GM23338 (cell line): ENCODE data around the gene GRIA3. TPM values are rescaled to one million over a fixed set of nuclear protein-coding genes. Genes with fewer than 3 reads are reported as not detected.

ENCODE experiments used
- ATAC-seq: fragments of 200-7000 bp; cut with Tn5 transposase; 3 replicates; pipeline ENCODE4 v1.9.1; 2020
- DNase-seq: peaks from one replicate; pipeline ENCODE4 v3.0.0-alpha.2; 2015; ENCODE audit warnings: low spot score
- H2AFZ ChIP-seq: fragments of 200-600 bp; sonication (generic); 2 replicates; pipeline ENCODE4 v1.8.0; 2016; ENCODE audit warnings: antibody characterized with exemption, mild to moderate bottlenecking, moderate library complexity
- H3F3A ChIP-seq: fragments of 200-600 bp; sonication (generic); replicated peaks from 2 replicates; pipeline ENCODE4 v1.8.0; 2017; ENCODE audit warnings: antibody characterized with exemption, mixed run types, low read depth
- H3K27ac ChIP-seq: fragments of 200-600 bp; sonication (generic); 2 replicates; pipeline ENCODE4 v1.6.1; 2016; ENCODE audit warnings: low read depth
- H3K27me3 ChIP-seq: fragments of 200-600 bp; sonication (generic); 2 replicates; pipeline ENCODE4 v1.8.0; 2016; ENCODE audit warnings: mild to moderate bottlenecking, mixed run types, moderate library complexity; ENCODE audit not compliant: insufficient read depth
- H3K36me3 ChIP-seq: fragments of 200-600 bp; sonication (generic); 2 replicates; pipeline ENCODE4 v1.8.0; 2016; ENCODE audit warnings: mild to moderate bottlenecking; ENCODE audit not compliant: insufficient read depth
- H3K4me1 ChIP-seq: fragments of 200-600 bp; sonication (generic); 2 replicates; pipeline ENCODE4 v1.8.0; 2016; ENCODE audit warnings: mild to moderate bottlenecking, moderate library complexity; ENCODE audit not compliant: insufficient read depth
- H3K4me2 ChIP-seq: fragments of 200-600 bp; sonication (generic); 2 replicates; pipeline ENCODE4 v1.7.1; 2017; ENCODE audit warnings: mixed run types
- H3K4me3 ChIP-seq: fragments of 200-600 bp; sonication (generic); 2 replicates; pipeline ENCODE4 v1.6.1; 2016; ENCODE audit warnings: mixed run types
- H3K79me2 ChIP-seq: fragments of 200-600 bp; sonication (generic); replicated peaks from 2 replicates; pipeline ENCODE4 v1.8.0; 2017; ENCODE audit warnings: mild to moderate bottlenecking; ENCODE audit not compliant: insufficient read depth
- H3K9me2 ChIP-seq: fragments of 200-600 bp; sonication (generic); 2 replicates; pipeline ENCODE4 v1.8.0; 2017; ENCODE audit not compliant: insufficient read depth
- H4K20me1 ChIP-seq: fragments of 200-600 bp; sonication (generic); replicated peaks from 2 replicates; pipeline ENCODE4 v1.8.0; 2017; ENCODE audit warnings: mild to moderate bottlenecking; ENCODE audit not compliant: insufficient read depth
- H3K27ac Mint-ChIP-seq: 2 replicates; pipeline ENCODE4 v1.8.0; 2020; ENCODE audit warnings: inconsistent platforms, mild to moderate bottlenecking, moderate library complexity, mixed read lengths
- H3K27me3 Mint-ChIP-seq: 3 replicates; pipeline ENCODE4 v1.8.0; 2022; ENCODE audit warnings: low read depth, mild to moderate bottlenecking, moderate library complexity, mixed read lengths, inconsistent platforms; ENCODE audit not compliant: insufficient read depth, poor library complexity
- H3K36me3 Mint-ChIP-seq: 3 replicates; pipeline ENCODE4 v1.8.0; 2021; ENCODE audit warnings: low read depth, mild to moderate bottlenecking, inconsistent platforms, moderate library complexity, mixed read lengths
- H3K4me1 Mint-ChIP-seq: 3 replicates; pipeline ENCODE4 v1.8.0; 2020; ENCODE audit warnings: mild to moderate bottlenecking, inconsistent platforms, mixed read lengths
- H3K4me3 Mint-ChIP-seq: 3 replicates; pipeline ENCODE4 v1.8.0; 2021; ENCODE audit warnings: moderate library complexity, mild to moderate bottlenecking, inconsistent platforms, mixed read lengths
- H3K9me3 Mint-ChIP-seq: 3 replicates; pipeline ENCODE4 v1.8.0; 2020; ENCODE audit warnings: moderate library complexity, mild to moderate bottlenecking, inconsistent platforms, mixed read lengths
- CREB1 ChIP-seq: fragments of 250-450 bp; sonication (Bioruptor Pico); IDR thresholded peaks from 2 replicates; pipeline ENCODE4 v1.5.0; 2020; ENCODE audit warnings: low read depth, mild to moderate bottlenecking, moderate library complexity
- EZH2 ChIP-seq: fragments of 200-600 bp; sonication (generic); IDR thresholded peaks from one replicate; pipeline ENCODE4 v1.8.0; 2017; ENCODE audit warnings: antibody characterized with exemption, mild to moderate bottlenecking, low read depth; ENCODE audit not compliant: unreplicated experiment
- EZH2phosphoT487 ChIP-seq: fragments of 200-600 bp; sonication (generic); IDR thresholded peaks from one replicate; pipeline ENCODE4 v1.8.1; 2018; ENCODE audit warnings: antibody characterized with exemption; ENCODE audit not compliant: unreplicated experiment
- JUNB ChIP-seq: IDR thresholded peaks from one replicate; pipeline ENCODE4 v1.6.1; 2016; ENCODE audit warnings: antibody characterized with exemption; ENCODE audit not compliant: unreplicated experiment
- NANOG ChIP-seq: IDR thresholded peaks from 2 replicates; pipeline ENCODE4 v1.6.1; 2016; ENCODE audit warnings: antibody characterized with exemption, borderline replicate concordance
- POLR2AphosphoS5 ChIP-seq: IDR thresholded peaks from 2 replicates; pipeline ENCODE4 v1.6.1; 2016; ENCODE audit warnings: antibody characterized with exemption, low read depth
- STAT1 ChIP-seq: IDR thresholded peaks from one replicate; pipeline ENCODE4 v1.6.1; 2016; ENCODE audit warnings: antibody characterized with exemption; ENCODE audit not compliant: unreplicated experiment
- ZNF114 ChIP-seq: fragments of 250-450 bp; sonication (Bioruptor Pico); IDR thresholded peaks from 2 replicates; pipeline ENCODE4 v1.5.0; 2020; ENCODE audit warnings: mild to moderate bottlenecking, moderate library complexity
- ZNF331 ChIP-seq: fragments of 250-450 bp; sonication (Bioruptor Pico); IDR thresholded peaks from 2 replicates; pipeline ENCODE4 v1.5.0; 2020; ENCODE audit warnings: low read depth, mild to moderate bottlenecking, moderate library complexity
- polyA plus RNA-seq: library from polyadenylated mRNA; unstranded; fragments of >200 nt; fragmentation: Nextera tagmentation; extraction: Ambion mirVana; gene quantifications from 2 replicates; pipeline ENCODE4 v1.2.1, GENCODE V29; 2016
- total RNA-seq: library from RNA; depleted of rRNA; stranded (reverse); fragments of >200 nt; shearing (Covaris generic); gene quantifications from 2 replicates; pipeline ENCODE4 v1.2.3, GENCODE V29; 2014
- TF ChIP-seq, protein P1 (sequence below): fragments of 250-450 bp; sonication (Bioruptor Pico); IDR thresholded peaks from 2 replicates; pipeline ENCODE4 v1.5.0; 2020; ENCODE audit warnings: mild to moderate bottlenecking, moderate library complexity
- TF ChIP-seq, protein P2 (sequence below): IDR thresholded peaks from one replicate; pipeline ENCODE4 v1.6.1; 2018; ENCODE audit warnings: antibody characterized with exemption; ENCODE audit not compliant: unreplicated experiment
- TF ChIP-seq, protein P3 (sequence below): IDR thresholded peaks from 2 replicates; pipeline ENCODE4 v1.6.1; 2016; ENCODE audit warnings: antibody characterized with exemption
- TF ChIP-seq, protein P4 (sequence below), 2 experiments: fragments of 200-600 bp in 1 of 2; sonication (generic) in 1 of 2; conservative IDR thresholded peaks; 2 replicates each; pipeline versions ENCODE4 v1.5.1 to v1.6.1; 2016 to 2017; ENCODE audit warnings: antibody characterized with exemption in 2 of 2, low read depth in 2 of 2, mild to moderate bottlenecking in 2 of 2, moderate library complexity in 1 of 2

GRIA3 gene
- total and polyA plus RNA-seq, 2 experiments from 2014 or later: 2.7 to 5.6 TPM

DNA sequence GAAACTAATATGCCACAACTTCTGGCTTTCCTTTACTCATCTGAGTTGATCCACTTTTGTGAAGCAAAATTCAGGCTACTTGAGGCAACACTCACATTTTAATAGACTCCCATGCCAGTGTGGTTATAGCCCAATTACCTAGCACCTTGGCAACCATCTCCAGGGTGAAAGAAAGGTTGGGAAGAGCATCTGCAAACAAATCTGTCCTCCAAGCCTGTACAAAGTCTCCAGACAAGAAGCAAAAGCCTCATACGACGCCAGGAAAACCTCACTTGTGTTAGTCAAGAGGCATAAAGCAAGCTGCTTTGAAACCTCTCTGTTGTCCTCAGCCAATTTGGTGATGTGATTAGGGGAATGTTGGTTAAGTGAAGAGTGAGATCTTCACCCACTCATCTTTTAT is 302.2 kb downstream of the GRIA3 start:
- no peaks in the 10 kb centered on the region for H3K4me1 ChIP-seq
- H3K4me3 ChIP-seq: no peak overlapping the region
- TF ChIP-seq ZNF114 (no peak), NANOG (no peak), JUNB (no peak), ZNF331 (no peak), POLR2AphosphoS5 (no peak), CREB1 (CRISPR knock-in tag) (no peak), EZH2phosphoT487 (no peak), STAT1 (no peak), EZH2 (no peak)
- TF ChIP-seq, protein P1, sequence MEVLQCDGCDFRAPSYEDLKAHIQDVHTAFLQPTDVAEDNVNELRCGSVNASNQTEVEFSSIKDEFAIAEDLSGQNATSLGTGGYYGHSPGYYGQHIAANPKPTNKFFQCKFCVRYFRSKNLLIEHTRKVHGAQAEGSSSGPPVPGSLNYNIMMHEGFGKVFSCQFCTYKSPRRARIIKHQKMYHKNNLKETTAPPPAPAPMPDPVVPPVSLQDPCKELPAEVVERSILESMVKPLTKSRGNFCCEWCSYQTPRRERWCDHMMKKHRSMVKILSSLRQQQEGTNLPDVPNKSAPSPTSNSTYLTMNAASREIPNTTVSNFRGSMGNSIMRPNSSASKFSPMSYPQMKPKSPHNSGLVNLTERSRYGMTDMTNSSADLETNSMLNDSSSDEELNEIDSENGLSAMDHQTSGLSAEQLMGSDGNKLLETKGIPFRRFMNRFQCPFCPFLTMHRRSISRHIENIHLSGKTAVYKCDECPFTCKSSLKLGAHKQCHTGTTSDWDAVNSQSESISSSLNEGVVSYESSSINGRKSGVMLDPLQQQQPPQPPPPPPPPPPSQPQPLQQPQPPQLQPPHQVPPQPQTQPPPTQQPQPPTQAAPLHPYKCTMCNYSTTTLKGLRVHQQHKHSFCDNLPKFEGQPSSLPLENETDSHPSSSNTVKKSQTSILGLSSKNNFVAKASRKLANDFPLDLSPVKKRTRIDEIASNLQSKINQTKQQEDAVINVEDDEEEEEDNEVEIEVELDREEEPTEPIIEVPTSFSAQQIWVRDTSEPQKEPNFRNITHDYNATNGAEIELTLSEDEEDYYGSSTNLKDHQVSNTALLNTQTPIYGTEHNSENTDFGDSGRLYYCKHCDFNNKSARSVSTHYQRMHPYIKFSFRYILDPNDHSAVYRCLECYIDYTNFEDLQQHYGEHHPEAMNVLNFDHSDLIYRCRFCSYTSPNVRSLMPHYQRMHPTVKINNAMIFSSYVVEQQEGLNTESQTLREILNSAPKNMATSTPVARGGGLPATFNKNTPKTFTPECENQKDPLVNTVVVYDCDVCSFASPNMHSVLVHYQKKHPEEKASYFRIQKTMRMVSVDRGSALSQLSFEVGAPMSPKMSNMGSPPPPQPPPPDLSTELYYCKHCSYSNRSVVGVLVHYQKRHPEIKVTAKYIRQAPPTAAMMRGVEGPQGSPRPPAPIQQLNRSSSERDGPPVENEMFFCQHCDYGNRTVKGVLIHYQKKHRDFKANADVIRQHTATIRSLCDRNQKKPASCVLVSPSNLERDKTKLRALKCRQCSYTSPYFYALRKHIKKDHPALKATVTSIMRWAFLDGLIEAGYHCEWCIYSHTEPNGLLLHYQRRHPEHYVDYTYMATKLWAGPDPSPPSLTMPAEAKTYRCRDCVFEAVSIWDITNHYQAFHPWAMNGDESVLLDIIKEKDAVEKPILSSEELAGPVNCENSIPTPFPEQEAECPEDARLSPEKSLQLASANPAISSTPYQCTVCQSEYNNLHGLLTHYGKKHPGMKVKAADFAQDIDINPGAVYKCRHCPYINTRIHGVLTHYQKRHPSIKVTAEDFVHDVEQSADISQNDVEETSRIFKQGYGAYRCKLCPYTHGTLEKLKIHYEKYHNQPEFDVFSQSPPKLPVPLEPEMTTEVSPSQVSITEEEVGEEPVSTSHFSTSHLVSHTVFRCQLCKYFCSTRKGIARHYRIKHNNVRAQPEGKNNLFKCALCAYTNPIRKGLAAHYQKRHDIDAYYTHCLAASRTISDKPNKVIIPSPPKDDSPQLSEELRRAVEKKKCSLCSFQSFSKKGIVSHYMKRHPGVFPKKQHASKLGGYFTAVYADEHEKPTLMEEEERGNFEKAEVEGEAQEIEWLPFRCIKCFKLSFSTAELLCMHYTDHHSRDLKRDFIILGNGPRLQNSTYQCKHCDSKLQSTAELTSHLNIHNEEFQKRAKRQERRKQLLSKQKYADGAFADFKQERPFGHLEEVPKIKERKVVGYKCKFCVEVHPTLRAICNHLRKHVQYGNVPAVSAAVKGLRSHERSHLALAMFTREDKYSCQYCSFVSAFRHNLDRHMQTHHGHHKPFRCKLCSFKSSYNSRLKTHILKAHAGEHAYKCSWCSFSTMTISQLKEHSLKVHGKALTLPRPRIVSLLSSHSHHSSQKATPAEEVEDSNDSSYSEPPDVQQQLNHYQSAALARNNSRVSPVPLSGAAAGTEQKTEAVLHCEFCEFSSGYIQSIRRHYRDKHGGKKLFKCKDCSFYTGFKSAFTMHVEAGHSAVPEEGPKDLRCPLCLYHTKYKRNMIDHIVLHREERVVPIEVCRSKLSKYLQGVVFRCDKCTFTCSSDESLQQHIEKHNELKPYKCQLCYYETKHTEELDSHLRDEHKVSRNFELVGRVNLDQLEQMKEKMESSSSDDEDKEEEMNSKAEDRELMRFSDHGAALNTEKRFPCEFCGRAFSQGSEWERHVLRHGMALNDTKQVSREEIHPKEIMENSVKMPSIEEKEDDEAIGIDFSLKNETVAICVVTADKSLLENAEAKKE: no peak
- TF ChIP-seq, protein P2, sequence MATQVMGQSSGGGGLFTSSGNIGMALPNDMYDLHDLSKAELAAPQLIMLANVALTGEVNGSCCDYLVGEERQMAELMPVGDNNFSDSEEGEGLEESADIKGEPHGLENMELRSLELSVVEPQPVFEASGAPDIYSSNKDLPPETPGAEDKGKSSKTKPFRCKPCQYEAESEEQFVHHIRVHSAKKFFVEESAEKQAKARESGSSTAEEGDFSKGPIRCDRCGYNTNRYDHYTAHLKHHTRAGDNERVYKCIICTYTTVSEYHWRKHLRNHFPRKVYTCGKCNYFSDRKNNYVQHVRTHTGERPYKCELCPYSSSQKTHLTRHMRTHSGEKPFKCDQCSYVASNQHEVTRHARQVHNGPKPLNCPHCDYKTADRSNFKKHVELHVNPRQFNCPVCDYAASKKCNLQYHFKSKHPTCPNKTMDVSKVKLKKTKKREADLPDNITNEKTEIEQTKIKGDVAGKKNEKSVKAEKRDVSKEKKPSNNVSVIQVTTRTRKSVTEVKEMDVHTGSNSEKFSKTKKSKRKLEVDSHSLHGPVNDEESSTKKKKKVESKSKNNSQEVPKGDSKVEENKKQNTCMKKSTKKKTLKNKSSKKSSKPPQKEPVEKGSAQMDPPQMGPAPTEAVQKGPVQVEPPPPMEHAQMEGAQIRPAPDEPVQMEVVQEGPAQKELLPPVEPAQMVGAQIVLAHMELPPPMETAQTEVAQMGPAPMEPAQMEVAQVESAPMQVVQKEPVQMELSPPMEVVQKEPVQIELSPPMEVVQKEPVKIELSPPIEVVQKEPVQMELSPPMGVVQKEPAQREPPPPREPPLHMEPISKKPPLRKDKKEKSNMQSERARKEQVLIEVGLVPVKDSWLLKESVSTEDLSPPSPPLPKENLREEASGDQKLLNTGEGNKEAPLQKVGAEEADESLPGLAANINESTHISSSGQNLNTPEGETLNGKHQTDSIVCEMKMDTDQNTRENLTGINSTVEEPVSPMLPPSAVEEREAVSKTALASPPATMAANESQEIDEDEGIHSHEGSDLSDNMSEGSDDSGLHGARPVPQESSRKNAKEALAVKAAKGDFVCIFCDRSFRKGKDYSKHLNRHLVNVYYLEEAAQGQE: no peak
- TF ChIP-seq, protein P3, sequence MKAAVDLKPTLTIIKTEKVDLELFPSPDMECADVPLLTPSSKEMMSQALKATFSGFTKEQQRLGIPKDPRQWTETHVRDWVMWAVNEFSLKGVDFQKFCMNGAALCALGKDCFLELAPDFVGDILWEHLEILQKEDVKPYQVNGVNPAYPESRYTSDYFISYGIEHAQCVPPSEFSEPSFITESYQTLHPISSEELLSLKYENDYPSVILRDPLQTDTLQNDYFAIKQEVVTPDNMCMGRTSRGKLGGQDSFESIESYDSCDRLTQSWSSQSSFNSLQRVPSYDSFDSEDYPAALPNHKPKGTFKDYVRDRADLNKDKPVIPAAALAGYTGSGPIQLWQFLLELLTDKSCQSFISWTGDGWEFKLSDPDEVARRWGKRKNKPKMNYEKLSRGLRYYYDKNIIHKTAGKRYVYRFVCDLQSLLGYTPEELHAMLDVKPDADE: no peak
- TF ChIP-seq, protein P4, sequence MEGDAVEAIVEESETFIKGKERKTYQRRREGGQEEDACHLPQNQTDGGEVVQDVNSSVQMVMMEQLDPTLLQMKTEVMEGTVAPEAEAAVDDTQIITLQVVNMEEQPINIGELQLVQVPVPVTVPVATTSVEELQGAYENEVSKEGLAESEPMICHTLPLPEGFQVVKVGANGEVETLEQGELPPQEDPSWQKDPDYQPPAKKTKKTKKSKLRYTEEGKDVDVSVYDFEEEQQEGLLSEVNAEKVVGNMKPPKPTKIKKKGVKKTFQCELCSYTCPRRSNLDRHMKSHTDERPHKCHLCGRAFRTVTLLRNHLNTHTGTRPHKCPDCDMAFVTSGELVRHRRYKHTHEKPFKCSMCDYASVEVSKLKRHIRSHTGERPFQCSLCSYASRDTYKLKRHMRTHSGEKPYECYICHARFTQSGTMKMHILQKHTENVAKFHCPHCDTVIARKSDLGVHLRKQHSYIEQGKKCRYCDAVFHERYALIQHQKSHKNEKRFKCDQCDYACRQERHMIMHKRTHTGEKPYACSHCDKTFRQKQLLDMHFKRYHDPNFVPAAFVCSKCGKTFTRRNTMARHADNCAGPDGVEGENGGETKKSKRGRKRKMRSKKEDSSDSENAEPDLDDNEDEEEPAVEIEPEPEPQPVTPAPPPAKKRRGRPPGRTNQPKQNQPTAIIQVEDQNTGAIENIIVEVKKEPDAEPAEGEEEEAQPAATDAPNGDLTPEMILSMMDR (conservative IDR thresholded peaks at IDR 0.05; ENCODE audit: low read depth in 2 of 2): no peak
- no peaks in the 10 kb centered on the region for H3K79me2 ChIP-seq
- peaks cover 16% of the 10 kb centered on the region; the same call in 2 of the 3 replicates for H3K4me1 Mint-ChIP-seq
- no peak overlapping the region for H3K4me3 Mint-ChIP-seq
- H3K9me3 Mint-ChIP-seq: no peaks in the 10 kb centered on the region; the same call in 2 of the 3 replicates
- peaks cover 6% of the 10 kb centered on the region for H3K27me3 Mint-ChIP-seq
- no peaks in the 10 kb centered on the region for H3K27me3 ChIP-seq
- H2AFZ ChIP-seq: no peak overlapping the region
- no peaks in the 10 kb centered on the region for H3K9me2 ChIP-seq
- no peaks in the 10 kb centered on the region for H3F3A ChIP-seq
- no peak for ATAC-seq
- H3K36me3 Mint-ChIP-seq: no peaks in the 10 kb centered on the region
- H4K20me1 ChIP-seq: no peaks in the 10 kb centered on the region
- no peak overlapping the region for H3K27ac Mint-ChIP-seq
- H3K27ac ChIP-seq: no peak overlapping the region
- no peak overlapping the region for H3K4me2 ChIP-seq
- DNase-seq: no peak
- H3K36me3 ChIP-seq: no peaks in the 10 kb centered on the region
